ENCODE data around the gene KLRG1. TPM values are rescaled to one million over a fixed set of nuclear protein-coding genes. Genes with fewer than 3 reads are reported as not detected.

KLRG1 gene
- total RNA-seq, 1 donor from 2014 or later = 2.4 TPM

DNA sequence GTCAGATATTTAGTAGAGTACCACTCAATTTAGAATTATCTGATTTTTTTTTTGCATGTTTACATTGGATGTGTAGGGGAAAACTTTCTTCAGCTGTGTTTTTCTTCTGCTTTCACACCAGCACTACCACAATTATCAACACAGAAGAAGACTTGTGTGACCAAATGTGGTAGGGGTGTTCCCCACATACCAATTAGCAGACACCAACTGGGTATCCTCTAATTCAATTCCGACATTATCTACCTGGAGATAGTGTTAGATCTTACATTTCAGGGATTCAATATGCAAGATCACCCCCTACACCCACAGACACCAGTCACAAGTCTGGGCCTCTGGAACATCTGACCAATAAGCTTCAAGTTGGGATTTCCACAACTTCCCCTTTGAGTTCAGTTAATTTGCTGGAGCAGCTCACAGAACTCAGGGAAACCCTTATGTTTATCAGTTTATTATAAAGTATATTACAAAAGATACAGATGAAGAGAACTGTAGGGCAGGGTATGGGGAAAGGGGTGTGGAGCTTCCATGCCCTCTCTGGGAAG lies 4.1 kb upstream of the KLRG1 start:
- no peak for DNase-seq (ENCODE audit: low spot score)

GRCh38 chr12:8987163-8987562 lies 2.2 kb upstream of the KLRG1 start:
- DNase-seq (ENCODE audit: low spot score) = no peak

GRCh38 chr12:8987685-8988084 lies 1.7 kb upstream of the KLRG1 start:
- no peak for DNase-seq (ENCODE audit: low spot score)

GRCh38 chr12:8991371-8992345 lies 2.3 kb downstream of the KLRG1 start:
- DNase-seq (ENCODE audit: low spot score) = no peak

DNA sequence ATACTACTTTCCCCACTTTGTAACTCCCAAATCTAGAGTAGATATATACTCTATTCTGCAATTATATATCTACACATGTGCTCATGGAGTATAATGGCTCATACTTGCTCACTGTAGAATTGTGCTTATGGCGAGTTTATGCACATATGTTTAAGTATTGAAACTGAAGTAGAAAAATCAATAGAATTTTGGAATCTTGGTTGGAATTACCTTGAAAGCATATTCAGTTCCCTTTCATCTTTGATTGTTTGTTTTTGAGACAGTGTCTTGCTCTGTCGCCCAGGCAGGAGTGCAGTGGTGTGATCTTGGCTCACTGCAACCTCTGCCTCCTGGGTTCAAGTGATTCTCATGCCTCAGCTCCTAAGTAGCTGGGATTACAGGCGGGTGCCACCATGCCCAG lies 4.5 kb downstream of the KLRG1 start:
- DNase-seq (ENCODE audit: low spot score) = no peak

GRCh38 chr12:8995021-8995775 lies 5.9 kb downstream of the KLRG1 start:
- DNase-seq (ENCODE audit: low spot score) = no peak

- DNase-seq (ENCODE audit: low spot score) = no peak
These were observed 7.5 kb downstream of the KLRG1 start for GRCh38 chr12:8996682-8997405.

DNA sequence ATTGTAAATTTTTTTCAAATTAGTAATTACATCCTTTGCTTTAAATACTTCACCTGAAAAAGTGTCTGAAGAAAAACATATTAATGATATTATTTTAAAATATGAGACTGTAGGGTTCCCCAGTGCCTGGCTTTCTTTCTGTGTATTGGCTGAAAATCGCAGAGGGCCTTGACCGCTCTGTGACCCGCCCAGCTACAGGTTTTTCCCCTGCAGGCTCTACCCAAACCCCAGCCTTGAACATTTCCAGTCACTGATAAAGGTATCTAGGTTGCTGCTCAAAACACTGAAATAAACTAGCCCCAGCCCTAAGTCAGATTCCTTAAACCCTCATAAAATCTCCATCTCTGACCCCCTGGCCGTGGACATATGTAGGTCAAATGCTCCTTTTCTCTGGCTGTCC lies 11.9 kb downstream of the KLRG1 start:
- no peak for DNase-seq (ENCODE audit: low spot score)

GRCh38 chr12:9002335-9002734 lies 13.0 kb downstream of the KLRG1 start:
- no peak for DNase-seq (ENCODE audit: low spot score)

- no peak for DNase-seq (ENCODE audit: low spot score)
These were observed 33.2 kb downstream of the KLRG1 start for GRCh38 chr12:9022592-9022991.

DNA sequence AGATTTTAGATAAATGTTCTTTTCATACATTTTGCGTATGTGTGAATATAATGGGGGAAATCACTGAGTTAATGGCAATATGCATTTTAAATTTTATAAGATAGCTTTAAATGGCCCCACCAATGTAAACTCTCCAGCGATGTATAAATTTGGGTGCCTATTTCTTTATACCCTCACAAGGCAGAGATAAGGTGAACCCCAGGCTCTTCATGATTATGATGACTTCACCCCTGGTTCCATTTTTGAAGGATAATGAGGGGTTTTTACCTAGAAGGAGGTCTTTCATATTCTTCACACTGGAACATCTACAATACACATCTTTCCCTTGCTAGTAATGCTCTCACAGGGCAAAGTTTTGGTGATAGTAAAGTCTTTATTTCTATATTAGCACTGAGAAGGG lies 35.2 kb downstream of the KLRG1 start:
- no peak for DNase-seq (ENCODE audit: low spot score)

DNA sequence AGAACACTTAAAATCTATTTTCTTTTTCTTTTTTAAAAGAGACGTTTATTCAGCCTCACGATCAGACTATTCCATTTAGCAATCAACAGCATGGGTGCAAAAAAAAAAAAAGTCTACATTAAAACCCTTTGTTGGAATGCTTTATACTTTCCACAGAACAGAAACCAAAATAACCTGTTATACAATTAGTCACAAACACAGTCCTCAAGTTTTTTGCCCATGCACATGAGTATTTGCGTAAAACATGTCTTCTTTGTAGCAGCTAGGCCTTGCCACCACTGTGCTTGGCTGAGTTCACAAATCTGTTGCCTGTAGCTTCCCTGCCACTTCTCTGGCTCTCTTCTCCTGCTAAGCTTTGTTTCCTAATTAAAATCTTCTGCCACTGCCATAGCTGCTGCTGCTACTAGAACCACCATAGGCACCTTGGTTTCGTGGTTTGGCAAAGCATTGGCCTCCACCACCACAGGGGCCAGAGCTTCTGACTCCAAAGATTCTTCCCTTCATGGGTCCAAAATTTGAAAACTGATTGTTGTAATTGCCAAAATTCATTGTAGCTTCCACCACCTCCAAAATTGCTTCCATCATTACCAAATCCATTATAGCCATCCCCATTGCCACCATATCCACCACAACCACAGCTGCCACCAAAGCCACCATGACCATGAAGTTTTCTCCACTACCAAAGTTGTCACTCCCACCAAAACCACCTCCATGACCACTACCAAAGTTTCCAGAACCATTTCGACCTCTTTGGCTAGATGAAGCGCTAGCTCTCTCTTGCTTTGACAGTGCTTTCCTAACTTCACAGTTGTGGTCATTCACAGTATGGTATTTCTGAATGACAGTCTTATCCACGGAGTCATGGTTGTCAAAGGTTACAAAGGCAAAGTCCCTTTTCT lies 38.1 kb downstream of the KLRG1 start:
- DNase-seq (ENCODE audit: low spot score) = no peak

GRCh38 chr12:9030776-9031175 lies 41.4 kb downstream of the KLRG1 start:
- no peak for DNase-seq (ENCODE audit: low spot score)

- no peak for DNase-seq (ENCODE audit: low spot score)
These were observed 43.0 kb downstream of the KLRG1 start for GRCh38 chr12:9032202-9032964.

GRCh38 chr12:9033265-9033887 lies 44.0 kb downstream of the KLRG1 start:
- DNase-seq (ENCODE audit: low spot score) = no peak

GRCh38 chr12:9034095-9034494 lies 44.7 kb downstream of the KLRG1 start:
- no peak for DNase-seq (ENCODE audit: low spot score)

GRCh38 chr12:9036227-9036626 lies 46.9 kb downstream of the KLRG1 start:
- no peak for DNase-seq (ENCODE audit: low spot score)

GRCh38 chr12:9037431-9037830 lies 48.1 kb downstream of the KLRG1 start:
- no peak for DNase-seq (ENCODE audit: low spot score)

DNA sequence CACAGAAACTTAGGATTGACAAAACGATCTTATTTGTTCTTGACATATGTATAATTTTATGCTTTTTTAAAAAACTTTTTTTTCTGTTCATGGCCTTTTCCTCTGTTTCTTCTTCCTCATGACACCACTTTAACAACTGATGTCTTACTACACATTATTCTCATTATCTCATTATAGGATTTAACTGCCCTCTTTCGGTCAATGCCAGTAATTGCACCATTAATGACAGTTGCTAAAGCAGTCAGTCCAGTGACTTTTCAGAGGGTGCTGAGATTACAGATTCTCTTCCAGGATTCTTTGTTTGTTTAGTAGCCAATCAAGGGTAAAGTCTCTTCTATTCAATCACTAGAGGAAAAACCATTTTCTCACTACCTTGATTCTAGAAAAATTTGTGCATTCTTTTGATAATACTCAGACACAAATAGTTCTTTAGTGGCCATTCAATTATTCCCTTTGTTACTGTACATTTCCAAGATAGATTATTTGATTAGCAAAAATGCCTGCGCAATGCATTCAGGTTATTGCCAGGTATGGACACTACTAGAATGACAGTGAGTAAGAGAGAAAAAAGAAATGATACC lies 50.1 kb downstream of the KLRG1 start:
- no peak for DNase-seq (ENCODE audit: low spot score)

Measured in ureter (tissue), 1 donor.